AG10803 (cell line): ENCODE measurements around the gene ACSF2.

Experiments used
- DNase-seq: peaks from one replicate; pipeline ENCODE4 v3.0.0; 2010; ENCODE audit warnings: low read depth
- H3K4me3 ChIP-seq: 2 replicates; pipeline ENCODE4 v1.5.1; 2011; ENCODE audit warnings: mild to moderate bottlenecking, low read length, control low read depth
- TF ChIP-seq, protein P1 (sequence below): conservative IDR thresholded peaks from 2 replicates; pipeline ENCODE4 v1.5.1; 2011; ENCODE audit warnings: mild to moderate bottlenecking, low read length, control low read depth, inconsistent platforms

Gene ACSF2

DNA sequence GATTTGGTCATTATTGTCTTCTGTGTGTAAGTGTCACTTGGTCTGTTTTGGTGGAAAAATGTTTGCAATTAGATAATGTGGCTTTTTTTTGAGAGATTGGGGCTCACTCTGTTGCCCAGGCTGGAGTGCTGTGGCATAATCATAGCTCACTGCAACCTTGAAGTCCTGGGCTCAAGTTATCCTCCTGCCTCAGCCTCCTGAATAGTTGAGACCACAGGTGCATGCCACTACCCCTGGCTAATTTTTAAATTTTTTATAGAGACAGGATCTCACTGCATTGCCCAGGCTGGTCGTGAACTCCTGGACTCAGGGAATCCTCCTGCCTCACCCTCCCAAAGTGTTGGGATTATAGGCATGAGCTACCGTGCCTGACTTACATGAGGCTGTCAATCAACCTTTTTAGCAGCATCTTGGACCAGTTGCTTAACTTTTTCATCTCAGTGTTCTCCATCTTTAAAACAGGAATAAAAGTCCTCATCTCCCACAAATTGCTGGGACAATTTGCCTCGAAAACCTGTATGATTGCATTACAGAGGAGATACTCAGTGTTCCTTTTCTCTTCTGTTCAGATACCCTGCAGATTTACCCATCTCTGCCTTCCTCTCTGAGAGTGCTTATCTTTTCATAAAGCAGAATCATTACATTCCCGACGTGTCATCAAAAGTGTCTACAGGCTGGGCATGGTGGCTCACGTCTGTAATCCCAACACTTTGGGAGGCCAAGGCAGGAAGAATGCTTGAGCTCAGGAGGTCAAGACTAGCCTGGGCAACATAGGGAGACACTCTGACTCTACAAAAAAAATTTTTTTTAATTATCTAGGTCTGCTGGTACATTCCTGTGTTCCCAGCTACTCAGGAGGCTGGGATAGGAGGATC lies 19.1 kb downstream of the ACSF2 start:
- TF ChIP-seq, protein P1, sequence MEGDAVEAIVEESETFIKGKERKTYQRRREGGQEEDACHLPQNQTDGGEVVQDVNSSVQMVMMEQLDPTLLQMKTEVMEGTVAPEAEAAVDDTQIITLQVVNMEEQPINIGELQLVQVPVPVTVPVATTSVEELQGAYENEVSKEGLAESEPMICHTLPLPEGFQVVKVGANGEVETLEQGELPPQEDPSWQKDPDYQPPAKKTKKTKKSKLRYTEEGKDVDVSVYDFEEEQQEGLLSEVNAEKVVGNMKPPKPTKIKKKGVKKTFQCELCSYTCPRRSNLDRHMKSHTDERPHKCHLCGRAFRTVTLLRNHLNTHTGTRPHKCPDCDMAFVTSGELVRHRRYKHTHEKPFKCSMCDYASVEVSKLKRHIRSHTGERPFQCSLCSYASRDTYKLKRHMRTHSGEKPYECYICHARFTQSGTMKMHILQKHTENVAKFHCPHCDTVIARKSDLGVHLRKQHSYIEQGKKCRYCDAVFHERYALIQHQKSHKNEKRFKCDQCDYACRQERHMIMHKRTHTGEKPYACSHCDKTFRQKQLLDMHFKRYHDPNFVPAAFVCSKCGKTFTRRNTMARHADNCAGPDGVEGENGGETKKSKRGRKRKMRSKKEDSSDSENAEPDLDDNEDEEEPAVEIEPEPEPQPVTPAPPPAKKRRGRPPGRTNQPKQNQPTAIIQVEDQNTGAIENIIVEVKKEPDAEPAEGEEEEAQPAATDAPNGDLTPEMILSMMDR = no peak
- DNase-seq = no peak
- H3K4me3 ChIP-seq = no peak overlapping the region

DNA sequence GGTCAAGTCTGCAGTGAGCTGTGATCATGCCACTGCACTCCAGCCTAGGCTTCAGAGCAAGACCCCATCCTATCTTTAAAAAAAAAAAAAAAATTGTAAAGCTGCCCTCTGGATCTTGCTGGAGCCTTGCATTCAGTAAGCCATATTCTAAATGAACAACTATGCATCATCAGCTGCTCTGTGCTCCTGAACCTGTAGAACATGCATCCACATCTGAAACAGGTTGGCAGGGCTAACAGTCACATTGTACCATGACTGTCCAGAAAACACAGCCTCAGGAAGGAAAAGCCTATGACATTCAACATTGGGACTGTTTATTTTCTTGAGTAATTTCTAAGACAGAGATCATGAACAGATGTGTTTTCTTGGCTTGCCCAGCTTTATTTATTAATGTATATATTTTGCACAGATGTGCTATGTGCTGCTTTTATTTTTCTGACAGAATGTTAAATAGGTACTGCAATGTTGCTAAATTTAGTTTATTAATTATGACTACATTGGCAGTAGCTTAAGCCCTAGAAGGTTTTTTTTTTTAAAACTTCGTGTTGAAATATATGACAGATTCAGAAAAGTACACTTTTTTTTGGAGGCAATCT lies 19.8 kb downstream of the ACSF2 start:
- no peak for DNase-seq
- no peak overlapping the region for H3K4me3 ChIP-seq
- TF ChIP-seq, protein P1 = no peak

DNA sequence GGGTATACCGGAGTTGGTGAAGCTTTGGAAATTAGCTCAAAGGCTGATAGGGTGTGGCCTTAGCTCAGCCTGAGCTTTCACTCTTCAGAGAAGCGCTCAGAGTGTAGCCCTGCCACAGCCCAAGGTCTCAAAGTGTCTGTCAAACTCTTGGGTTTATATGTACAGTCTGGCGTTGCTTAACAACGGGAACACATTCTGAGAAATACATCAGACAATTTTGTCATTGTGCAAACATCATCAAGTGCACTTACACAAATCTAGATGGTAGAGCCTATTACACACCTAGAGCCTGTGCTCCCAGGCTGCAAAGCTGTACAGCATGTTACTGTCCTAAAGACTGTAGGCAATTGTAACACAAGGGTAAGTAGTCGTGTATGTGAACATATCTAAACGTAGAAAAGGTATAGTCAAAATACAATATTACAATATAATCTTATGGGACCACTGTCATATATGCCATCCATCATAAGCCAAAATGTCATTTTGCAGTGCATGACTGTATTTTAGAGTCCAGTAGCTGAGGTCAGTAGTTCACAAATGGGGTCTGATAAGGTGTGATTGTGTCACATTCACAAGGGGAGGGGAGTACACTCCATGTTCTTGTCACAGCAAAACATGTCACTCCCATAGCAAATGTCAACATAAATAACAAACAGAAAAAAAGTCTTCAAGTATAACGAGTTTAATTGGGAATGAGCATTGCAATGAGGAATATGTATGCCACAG lies 22.0 kb downstream of the ACSF2 start:
- no peak overlapping the region for H3K4me3 ChIP-seq
- no peak for DNase-seq
- TF ChIP-seq, protein P1 = no peak

DNA sequence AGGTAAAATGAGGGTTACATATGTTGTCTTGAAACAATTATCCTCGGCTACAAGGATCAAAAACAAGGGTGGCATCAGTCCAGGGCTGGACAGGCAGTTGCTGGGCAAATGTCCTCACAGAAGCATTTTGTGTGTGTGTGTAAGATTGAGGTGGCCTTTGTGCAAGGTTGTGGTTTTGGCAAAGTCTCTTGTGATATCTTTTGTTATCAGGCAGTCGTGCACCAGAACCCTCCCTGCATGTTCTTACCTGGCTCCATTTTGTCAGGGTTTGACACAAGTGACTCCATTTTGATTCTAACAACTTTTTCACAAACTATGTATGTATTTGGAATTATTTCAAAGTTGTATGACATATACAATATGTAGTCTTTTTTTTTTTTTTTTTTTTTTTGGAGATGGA lies 22.6 kb downstream of the ACSF2 start:
- TF ChIP-seq, protein P1 = no peak
- no peak overlapping the region for H3K4me3 ChIP-seq
- DNase-seq = no peak

DNA sequence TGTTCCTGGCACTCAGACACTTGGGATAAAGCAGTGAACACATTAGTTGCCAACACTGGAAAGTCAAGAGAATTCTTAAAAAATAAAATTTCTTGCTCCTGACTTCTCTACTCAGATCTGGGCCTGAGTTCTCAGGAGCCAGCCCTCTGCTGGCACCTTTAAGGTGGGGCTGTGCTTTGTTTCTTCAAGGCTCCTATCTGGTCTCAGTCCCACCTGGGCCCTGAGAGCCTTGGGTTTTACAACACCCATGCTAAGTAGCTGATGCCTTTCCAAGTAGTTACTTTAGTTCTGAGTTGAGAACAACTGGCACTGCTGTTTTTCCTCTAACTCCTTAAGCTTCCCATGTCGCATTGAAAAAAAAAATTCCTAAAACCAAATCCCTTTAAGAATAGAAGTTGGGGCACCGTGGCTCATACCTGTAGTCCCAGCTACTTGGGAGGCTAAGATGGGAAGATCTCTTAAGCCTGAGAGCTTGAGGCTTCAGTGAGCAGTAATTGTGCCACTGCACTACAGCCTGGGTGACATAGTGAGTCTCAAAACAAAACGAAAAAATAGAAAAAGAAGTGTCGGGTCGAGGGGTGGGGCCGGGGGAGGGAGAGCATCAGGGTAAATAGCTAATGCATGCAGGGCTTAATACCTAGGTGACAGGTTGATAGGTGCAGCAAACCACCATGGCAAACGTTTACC lies 26.1 kb downstream of the ACSF2 start:
- no peak overlapping the region for H3K4me3 ChIP-seq
- TF ChIP-seq, protein P1 = no peak
- no peak for DNase-seq

DNA sequence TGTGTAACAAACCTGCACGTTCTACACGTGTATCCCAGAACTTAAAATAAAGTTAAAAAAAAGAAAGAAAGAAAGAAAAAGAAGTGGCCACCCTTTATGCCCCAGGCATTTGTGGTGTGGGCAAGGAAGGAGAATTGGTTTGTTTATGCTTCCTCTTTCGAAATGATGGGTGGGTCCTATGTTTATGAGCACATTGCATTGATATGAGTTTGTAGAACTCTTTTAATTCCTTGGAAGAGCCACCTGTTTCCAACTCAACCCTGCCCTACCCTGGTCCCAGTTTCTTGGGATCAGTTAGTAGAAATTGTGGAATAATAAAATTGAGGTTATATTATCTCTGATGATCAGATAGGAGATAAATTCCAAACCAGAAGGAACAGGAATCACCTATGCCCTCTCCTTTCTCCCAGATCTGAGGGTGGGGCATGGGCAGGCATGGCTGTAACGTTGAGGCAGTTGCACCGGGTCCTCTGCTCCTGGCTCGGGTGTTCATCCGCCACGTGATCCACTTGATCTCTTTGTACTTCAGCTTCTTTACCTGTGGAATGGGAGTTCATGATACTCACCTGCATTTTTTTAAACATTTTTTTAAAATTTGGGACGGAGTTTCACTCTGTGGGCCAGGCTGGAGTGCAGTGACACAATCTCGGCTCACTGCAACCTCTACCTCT lies 26.7 kb downstream of the ACSF2 start:
- H3K4me3 ChIP-seq = no peak overlapping the region
- TF ChIP-seq, protein P1 = no peak
- DNase-seq = peak; percentile 21
